Stimulated activated CD8-positive, alpha-beta memory T cell treated with anti-CD3 and anti-CD28 coated beads, Interleukin-7, amount 100 ng/mL, for 48 hours (primary cell): ENCODE measurements around the gene RFT1.

Experiments
- DNase-seq, 2 donors: peaks; one replicate each; pipeline ENCODE4 v3.0.0-alpha.2; 2020; ENCODE audit warnings: low read depth in 1 of 2; ENCODE audit errors: extremely low read depth in 1 of 2

Gene RFT1

DNA sequence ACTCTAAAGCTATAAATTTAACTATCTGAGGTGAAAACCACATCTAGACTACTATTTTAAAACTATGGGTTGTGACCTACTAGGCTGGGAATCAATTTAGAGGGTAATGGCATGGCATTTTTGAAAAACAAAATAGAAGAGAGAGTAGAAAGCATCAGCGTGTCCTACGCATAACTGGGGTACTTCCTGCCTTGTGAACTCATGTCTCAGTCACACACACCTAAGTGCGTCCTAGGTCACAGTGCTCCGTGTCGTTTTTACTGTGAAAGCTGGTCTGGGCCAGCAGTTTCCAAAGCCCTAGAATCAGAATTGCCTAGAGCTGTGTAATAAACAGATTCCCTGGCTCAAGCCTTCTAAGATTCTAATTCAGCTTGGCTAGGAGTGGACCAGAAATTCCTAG lies 32.3 kb downstream of the RFT1 start:
- no peak for DNase-seq

DNA sequence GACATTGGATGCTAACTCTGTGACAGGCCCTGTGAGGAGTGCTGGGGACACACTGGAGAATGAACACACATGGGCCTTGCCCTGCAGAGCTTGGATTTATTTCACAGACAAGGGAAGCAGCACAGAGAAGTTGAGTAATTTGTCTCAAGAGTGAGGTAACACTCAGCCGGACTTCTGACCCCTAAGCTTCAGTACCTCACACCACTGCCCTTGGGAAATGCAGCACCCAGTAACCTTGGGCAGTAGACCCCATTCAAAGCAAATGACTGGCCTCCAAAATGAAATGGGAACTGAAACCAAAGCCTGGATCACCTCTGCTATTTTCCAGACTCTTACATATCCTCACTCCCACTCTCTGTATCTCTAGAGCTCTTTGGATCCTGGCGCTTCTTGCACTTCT lies 37.3 kb downstream of the RFT1 start:
- DNase-seq = no peak

DNA sequence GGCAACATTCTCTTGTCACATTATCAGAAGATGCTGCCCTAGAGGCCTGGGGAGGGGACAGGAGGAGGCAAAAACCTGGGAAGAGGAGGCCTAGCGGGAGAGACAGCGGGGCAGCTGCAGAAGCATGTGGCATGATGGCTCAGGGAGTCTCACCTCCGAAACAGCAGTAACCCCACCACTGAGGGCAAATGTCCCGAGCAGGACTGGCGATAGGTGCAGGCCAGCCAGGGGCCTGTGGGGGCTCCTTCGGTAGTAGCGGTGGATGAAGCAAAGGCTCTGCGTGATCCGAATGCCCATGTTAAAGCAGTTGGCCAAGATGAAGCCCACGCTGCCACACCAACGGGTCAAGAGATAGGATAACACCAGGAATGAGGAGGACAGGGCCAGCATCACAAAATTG lies 38.0 kb downstream of the RFT1 start:
- no peak for DNase-seq

DNA sequence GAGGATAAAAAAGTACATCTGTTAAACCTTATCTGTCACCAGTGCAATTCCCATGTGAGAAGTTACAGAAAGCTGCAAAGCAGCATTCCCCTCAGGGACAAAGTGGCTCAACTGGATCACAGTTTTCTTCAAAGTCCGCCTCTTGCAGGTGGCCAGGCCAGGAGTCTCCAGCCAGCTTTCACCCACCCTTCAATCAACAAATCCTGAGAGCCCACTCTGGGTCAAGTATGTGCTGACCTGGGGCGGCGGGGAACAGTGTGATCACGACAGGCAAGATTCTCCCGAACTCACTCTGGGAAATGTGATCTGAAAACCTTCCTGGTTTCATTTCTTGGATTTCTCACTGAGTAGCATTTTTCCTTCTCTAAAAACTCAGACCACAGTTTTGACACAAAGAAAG lies 39.2 kb downstream of the RFT1 start:
- DNase-seq = no peak

DNA sequence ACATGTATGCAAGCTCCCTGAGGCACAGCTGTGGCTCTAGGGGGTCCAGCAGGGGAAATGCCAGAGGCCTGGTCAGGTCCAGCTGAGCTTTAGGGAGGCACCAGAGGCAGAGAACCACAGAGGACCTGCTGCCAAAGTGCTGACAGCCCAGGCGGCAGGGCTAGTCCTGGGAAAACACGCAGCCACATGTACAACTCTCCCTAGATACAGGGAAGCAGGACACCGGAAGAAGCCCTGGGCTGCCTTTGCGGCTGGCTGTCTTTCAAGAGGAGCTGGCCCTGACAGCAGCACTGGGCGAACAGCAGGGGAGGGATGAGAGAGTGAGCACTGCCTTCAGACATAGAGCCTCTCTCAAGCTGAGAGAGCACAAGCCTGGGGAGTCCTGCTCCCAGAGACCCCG lies 40.7 kb downstream of the RFT1 start:
- DNase-seq = no peak

DNA sequence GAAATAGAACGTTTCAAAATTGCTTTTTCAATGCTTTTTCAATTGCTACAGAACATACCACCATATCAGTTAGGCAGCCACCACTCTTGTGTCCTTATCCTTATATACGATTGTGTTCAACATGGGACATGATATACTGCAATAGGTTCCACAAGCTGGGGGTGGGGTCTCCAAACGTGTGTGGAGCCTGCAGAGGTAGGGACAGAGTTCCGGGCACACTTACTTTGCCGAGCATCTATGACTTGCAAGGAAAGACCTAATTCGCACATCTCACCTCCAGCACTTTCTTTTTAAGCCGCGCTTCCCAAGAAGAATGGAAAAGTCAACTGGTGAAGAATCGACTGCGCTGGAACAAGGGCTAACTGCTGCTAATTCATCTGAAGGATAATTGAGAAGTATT lies 44.8 kb downstream of the RFT1 start:
- DNase-seq = no peak

DNA sequence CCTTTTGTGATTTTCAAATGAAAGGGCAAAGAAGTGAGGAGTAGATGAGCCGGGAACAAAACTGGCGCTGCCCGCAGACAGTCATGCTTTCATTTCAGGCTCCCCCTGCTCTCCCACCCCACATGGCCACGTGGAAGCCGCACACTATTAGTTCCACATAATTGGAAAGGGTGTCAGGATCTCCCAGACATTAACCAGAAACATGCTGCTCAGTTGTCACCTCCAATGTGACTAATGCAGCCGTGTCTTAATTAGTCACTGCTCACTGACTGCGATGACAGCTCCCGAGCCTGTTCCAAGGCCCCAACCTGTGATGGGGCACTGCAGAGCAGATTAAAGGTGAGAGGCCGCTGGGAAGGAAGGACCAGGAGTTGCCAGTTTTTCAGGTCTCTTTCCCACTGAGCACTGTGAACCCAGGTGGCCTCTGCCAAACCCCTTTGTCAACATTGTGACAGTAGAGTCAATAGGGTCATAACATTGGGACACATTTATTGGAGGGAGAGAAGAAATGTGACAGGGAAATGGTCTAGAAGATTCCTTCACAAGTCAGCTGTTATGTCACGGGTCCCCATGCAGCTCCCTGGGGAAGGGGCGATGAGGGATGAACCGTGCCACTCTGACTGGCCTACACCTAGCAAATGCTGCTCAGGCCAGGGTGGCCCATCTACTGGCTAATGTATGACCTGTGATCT lies 45.8 kb downstream of the RFT1 start:
- DNase-seq = no peak

DNA sequence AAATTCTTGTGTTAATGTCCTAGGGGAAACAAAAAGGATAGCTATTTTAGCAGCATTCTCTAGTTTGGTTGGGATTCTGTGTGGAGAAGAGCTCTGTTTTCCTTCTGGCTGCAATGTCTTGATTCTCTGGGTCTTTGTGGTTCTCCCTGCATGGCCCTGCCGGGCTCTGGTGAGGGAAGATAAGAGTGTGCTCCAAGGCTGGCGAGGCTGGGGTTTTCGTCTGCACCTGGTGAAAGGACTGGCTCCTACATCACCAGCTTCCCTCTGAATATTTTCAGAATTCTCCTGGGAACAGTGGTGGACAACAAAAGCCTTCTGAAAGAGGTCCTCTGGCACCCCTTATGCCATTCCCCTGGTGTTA lies 46.3 kb downstream of the RFT1 start:
- DNase-seq = no peak

DNA sequence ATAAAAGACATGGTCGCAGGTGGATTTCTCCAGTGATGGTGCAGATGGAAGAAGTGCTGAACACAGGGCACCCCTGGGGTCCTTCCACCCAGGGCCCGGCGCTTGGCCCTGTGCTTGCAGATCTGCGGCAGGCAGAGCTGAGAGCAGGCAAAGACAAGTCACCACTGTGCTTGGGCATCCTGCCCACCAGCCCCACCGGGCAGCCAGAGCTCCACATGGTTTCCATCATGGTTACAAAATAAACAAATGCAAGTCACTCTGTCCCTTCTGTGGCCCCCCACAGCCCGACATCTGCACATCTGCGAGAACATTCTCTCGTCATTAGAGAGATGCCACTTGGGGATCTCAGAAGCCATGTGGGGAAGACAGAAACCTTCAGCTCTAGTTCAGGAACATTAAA lies 46.7 kb downstream of the RFT1 start:
- DNase-seq = no peak

DNA sequence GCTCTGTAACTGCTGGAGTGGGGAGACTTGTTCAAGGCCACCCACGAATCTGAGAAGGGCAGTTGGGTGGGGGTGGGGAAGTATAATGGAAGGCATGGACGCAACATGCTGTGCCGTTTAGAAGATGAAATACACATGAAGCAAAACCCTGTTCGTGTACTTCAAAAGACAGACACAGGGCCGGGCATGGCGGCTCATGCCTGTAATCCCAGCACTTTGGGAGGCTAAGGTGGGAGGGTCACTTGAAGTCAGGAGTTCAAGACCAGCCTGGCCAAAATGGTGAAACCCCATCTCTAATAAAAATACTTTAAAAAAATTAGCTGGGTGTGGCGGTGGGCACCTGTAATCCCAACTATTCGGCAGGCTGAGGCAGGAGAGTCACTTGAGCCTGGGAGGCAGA lies 47.5 kb downstream of the RFT1 start:
- DNase-seq = no peak

DNA sequence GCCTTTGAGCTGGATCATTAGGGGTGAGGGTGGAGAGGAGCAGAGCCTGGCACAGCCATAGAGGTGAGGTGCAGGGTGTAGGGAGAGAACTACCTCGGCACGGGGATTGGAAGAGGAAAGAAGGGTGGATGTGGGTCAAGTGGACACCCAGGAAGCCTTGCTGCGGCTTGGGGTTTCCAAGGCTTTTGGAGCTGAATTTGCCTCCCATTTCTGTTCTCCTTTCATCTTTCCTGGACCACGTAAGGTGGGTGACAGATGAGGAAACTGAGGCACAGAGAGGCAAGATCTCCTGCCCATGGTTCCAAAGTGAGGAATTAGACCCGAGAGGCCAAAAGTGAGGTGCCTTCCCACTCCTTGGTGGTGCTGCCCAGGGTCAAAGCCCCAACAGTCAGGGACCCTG lies 48.9 kb downstream of the RFT1 start:
- no peak for DNase-seq

DNA sequence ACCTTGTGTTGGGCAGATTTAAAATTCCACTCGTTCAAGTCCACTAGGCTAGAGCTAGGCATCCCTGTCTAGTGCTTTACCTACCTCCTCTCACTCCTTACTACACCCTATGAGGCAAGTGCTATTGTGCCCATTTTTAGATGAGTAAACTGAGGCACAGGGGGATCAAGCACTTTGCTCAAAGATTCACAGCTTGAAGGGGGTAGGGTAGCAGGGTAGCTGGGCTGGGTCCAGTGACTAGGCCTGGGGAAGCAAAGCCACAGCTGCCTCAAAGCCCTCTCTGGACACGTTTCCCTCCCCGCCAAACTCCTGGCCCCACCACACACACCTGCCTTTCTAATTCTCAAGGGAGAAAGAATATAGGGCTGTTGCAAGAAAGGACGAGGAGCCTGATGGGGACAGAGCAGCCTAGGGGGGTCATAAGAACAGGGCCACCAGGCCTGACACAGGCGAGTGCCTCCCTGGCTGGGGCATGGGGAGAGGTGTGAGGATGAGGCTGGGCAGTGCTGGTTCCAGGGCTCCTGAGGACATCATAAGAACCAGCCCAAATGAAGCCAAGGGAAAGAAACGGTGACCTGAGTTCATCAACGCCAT lies 49.5 kb downstream of the RFT1 start:
- no peak for DNase-seq

DNA sequence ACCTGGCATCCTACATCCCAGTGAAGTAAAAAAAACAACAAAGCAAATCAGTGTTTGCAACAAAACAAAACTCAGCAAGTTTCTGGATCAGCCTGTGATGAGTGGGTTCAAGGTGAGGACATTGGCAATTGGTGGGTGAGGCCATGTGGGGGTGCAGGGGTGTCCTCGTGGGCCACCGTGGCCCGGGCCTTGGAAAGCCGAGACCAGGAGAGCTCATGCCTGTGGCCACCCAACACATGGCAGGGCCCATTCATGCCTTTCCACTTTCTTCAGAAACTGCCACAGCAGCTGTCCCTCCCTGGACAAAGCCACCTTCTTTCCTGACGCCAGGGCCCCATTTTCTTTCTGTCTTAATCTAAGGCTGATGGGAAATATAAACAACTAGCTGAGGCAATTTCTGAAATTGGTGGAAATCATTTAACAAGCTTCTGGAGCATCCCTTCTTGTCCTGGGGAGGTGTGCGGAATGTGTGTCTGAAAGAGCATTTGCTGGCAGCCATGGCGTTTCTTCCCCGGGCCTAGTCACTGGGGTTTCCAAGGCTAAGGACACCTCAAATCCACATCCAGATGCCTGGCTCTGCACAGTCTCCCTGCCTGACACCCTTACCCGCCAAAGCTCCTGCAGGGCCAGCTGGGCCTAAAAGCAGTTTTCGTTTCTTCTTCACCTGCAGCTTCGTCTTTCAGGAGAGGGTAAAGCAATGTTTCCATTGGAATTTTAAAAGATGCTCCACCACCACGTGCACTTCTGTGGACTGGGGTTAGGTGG lies 50.3 kb downstream of the RFT1 start:
- DNase-seq = no peak

DNA sequence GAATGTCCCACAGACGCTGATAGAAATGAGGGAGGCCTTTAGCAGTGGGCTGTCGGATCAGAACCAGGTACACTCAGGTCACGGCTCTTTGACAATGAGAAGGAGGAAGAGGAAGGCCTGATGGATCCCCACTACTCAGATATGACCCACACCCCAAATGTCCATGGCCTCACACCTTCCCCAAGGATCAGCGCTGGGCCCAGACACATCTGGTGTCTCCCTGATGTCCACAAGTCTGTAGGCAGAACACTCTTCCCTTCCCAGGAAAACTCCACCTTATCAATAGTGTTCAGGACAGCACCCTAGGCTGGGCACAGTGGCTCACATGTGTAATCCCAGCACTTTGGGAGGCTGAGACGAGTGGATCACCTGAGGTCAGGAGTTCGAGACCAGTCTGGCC lies 51.1 kb downstream of the RFT1 start:
- DNase-seq = no peak

DNA sequence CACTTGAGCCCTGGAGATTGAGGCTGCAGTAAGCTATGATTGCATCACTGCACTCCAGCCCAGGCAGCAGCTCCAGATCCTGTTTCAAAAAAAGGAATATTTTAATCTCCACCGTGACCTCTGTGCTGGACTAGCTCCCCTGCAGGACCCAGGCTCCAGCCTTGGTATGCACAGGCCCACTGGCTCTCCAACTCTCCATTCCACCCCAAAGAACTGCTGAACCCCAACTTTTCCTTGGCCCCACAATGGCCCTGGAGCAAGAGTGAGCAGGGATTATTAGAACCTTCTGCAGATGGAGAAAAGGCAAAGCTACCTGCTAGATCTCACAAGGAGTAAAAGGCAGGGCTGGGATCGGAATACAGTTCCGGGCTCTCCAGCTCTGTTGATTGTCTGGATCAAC lies 51.6 kb downstream of the RFT1 start:
- DNase-seq = no peak

DNA sequence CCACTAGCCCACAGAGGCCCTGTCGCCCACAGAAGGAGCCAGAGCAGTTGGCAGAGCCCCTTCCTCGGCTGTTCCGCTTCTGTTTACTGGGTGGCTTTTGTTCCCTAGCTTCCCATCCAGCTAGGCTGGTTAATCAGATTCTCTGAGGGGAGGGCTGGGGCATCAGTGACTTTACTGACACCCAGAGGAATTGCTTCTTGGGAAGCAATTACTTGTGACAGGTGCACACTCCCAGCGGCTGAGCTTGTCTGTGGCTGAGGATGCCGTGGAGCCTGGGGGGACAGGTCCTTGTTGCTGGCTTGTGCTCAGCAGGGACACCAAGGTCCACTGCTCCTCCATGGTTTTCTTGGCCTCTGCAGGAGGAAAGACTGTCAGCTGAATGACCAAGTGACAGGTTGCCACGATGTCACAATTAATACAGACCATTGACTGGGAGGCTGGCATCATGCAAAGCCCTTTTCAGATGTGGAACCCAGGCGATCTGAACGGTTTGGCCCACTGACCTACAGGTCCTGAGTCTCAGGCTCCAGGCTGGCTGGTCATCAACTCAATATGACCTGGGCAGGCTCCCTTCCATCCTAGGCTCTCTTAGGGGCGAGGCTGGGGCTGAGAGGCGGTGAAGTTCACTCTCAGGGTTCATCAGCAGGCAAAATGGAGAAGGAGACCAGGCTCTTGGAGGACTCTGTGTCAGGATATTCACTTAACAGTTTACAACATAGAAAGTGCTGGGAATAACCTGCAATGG lies 52.6 kb downstream of the RFT1 start:
- no peak for DNase-seq

DNA sequence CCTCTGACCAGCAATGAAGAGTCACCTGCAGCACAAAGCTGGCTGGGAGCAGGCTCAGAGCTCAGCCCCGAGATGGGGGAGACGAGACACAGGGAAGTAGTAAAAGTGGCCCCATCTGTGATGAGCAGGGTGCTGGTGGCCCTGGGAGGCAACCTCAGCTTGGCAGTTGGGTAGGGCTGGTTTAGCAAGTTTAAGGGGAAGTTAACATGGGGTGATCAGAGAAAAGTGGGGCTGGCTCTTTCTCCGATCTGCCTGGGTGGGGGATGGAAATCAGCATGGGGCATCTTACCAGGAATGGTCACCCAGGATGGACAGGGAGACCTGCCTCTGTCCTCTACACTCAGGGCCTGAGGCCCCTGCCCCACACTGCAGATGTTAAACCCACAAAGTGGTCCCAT lies 54.5 kb downstream of the RFT1 start:
- no peak for DNase-seq

DNA sequence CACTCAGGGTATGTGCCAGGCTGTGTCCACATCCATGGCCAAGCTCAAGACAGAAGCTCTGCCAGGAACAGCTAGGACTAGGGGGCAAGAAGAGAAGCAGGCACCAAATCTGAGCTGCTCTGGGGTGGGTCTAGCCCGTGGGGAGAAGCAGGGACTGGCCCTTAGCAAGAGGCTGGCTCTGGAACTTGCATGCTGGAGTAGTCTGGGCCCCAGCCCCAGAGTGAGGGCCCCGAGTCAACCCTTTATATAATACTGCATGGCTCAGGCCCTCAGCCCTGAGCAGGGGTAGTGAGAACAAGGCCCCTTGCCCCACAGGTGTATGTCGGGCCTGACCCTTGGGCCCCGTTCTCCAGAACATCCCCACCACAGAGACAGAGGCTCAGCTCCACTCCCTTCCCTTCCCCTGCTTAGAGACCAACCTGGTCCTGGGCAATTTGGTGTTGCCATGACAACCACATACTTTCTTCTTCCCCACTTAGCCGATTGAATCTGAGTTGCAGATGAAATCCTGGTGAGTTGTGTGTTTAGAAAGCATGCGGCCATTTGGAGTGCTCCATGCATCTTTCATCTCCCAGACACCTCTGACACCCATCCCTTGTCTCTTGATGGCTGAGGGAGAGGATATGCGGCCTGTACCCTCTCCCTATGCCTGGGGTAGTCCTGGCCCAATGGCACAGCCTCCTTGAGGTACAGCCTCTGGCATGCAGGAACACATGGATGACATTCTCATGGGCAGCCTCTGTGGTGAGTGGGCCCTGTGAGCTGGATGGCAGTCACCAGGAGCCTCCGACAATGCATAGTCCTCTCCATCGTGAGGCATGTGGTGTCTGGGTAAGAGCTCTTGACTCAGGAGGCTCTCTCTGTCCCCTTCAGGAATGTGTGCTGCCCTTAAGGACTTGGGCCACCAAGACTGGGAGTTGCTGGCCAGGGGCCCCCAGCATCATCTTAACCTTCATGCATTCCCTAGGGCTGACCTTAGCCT lies 55.2 kb downstream of the RFT1 start:
- DNase-seq = no peak

DNA sequence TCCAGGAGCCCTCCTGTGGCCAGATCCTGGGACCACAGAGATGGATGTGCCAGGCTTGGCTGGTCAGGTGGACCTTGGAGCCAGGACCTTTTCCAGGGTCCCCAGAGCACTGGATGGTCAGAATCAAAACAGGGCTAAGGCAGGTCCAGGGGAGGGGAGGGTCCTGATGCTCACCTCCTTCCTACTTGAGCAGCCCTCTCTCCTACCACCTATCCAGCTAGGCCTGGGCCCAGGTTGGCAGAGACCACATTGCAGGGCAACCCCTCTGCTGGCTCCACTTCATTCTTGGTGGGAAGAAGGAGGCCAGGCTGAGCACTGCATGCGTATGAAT lies 55.9 kb downstream of the RFT1 start:
- no peak for DNase-seq

DNA sequence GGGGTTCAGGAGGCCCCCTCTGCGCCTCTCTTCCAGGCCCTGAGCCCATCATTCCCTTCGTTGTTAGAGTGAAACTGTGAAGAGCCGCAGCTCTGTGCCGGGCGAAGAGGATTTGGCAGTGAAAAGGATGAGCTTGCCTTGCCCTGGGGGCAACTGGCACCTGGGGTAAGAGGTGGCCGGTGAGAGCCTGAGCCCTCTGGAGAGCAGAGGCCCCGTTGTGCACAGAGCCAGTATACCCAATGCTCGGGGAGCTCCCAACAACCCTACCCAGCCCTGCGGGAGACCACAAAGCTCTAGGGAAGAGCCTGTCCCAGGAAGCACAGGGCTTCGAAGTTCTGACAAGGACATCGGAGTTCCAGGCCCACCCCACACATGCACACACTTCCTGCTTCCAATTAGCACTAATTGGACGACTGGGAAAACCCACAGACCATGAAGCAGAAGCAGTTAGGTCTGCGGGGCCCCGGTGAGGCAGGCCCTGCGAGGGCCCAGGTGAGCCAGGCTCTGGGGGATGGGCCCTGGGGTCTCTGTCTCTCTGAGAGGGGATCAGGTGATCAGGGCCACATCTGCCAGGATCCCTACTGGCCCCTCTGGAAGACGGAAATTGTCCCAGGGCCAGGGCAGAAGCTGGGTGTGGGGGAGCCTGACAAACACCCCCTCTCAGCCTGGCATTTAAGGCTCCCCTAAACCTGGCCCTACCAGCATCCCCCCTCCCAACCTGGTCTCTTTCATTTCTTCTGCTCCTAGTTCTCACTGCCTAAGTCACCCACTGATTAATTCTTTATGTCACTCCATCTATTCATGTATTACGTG lies 56.5 kb downstream of the RFT1 start:
- DNase-seq = no peak
